ENCODE data around the gene MT1E. TPM values are rescaled to one million over a fixed set of nuclear protein-coding genes. Genes with fewer than 3 reads are reported as not detected.
"Not testable (repeated sequence)": the region's sequence is repeated elsewhere in the genome, so short reads cannot be mapped to it uniquely, and the experiment has no call there.

MT1E gene
- total and polyA plus RNA-seq, 2 donors = 2.1 to 126 TPM

DNA sequence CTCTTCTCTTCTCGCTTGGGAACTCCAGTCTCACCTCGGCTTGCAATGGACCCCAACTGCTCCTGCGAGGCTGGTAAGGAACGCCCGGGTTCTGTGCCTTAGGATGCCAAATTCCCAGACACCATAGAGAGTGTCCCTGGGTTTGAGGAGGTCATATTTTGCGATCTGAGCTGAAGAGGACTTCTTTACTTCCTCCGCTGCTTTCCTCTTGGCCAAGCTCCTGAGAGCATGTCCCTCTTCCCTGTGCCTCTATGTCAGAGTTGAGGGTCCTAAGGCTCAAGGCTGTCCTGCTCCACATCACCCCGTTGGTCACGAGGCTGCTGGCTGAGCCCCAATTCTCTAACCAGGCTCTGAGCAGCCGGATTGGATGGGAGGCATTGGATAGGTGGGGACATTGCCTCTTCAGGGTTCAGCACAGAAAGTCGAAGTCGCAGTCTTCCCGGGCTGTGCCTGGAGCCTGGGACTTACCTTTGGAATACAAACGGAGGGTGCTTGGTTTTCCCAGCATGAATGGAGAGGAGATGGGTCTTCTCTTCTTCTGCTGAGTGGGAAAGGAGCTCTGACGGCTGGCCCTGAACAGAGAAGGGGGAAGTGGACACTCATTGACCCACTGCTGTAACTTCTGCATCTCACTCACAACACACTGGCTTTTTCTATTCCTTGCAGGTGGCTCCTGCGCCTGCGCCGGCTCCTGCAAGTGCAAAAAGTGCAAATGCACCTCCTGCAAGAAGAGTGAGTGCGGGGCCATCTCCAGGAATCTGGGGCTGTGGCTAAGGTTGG lies 44.4 kb downstream of the MT1E start:
- whole genome bisulfite sequencing = 10% methylated on average over 19 of the region's 19 CpGs
- Histone ChIP-seq H3K27ac (ENCODE audit: low read depth in 1 of 2, low read length in 1 of 2) (no peak overlapping the region), H3K36me3 (ENCODE audit: control insufficient read depth in 2 of 2, insufficient read depth in 2 of 2, low read length in 1 of 2) (no peaks in the 10 kb centered on the region), H3K4me3 (ENCODE audit: low read length in 2 of 2) (no peak overlapping the region), H3K27me3 (ENCODE audit: control insufficient read depth in 2 of 2, insufficient read depth in 1 of 2, low read length in 1 of 2) (peaks cover 60 to 93% of the 10 kb centered on the region in 2 donors), H3K9me3 (ENCODE audit: control insufficient read depth in 2 of 2, insufficient read depth in 1 of 2, low read length in 1 of 2) (no peaks in the 10 kb centered on the region), H3K4me1 (ENCODE audit: control insufficient read depth in 2 of 2, insufficient read depth in 2 of 2, low read length in 2 of 2) (peaks cover 6 to 8% of the 10 kb centered on the region in 2 donors)
- no peak for DNase-seq (ENCODE audit: low read depth in 6 of 9, low spot score in 9 of 9)

DNA sequence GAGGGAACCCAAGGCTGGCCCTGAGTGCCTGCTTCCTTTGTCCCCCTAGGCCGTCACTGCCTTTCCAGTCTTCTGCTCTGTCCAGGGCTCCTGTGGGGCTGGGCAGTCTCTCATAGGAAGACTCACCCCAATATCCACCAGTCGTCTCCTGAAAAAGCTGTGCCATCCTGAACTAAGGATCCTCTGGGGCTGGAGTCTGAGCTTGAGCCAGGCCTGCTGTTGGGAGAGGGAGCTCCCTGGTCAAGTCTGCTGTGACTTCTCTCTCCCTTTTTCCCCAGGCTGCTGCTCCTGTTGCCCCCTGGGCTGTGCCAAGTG lies 45.0 kb downstream of the MT1E start:
- 51% methylated on average over 2 of the region's 2 CpGs for WGBS
- no peak for DNase-seq (ENCODE audit: low read depth in 6 of 9, low spot score in 9 of 9)

DNA sequence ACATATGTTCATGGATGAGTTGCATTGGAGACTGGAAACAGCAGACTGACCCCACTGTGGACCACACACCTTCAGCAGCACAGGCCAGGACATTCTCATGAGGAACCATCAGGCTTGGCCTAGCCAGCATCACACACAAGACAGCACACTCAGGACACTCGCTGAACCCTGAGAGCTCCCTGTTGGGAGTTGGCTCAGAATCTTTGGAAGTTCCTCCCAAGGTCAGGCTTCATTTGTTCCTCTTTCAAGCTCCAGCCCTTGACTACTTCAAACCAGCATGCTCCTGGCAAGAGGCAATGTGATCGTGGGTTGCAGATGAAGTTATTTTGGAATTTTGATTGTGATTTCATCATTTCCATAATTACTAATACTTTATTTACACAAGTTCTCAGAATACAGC lies 46.1 kb downstream of the MT1E start:
- not testable (repeated sequence) for H3K27ac ChIP-seq (ENCODE audit: low read depth in 1 of 2, low read length in 1 of 2); DNase-seq (ENCODE audit: low read depth in 6 of 9, low spot score in 9 of 9); H3K36me3 ChIP-seq (ENCODE audit: control insufficient read depth in 2 of 2, insufficient read depth in 2 of 2, low read length in 1 of 2); H3K4me3 ChIP-seq (ENCODE audit: low read length in 2 of 2); H3K9me3 ChIP-seq (ENCODE audit: control insufficient read depth in 2 of 2, insufficient read depth in 1 of 2, low read length in 1 of 2)
- Histone ChIP-seq H3K4me1 (ENCODE audit: control insufficient read depth in 2 of 2, insufficient read depth in 2 of 2, low read length in 2 of 2) (peaks cover 14 to 19% of the 10 kb centered on the region in 2 donors), H3K27me3 (ENCODE audit: control insufficient read depth in 2 of 2, insufficient read depth in 1 of 2, low read length in 1 of 2) (peaks cover 59 to 93% of the 10 kb centered on the region in 2 donors)
- WGBS = 93% methylated on average over 2 of the region's 2 CpGs

More for the DNA sequence above, 45.0 kb downstream of the MT1E start:
- Histone ChIP-seq H3K27me3 (ENCODE audit: control insufficient read depth in 2 of 2, insufficient read depth in 1 of 2, low read length in 1 of 2) (peaks cover 60 to 93% of the 10 kb centered on the region in 2 donors), H3K9me3 (ENCODE audit: control insufficient read depth in 2 of 2, insufficient read depth in 1 of 2, low read length in 1 of 2) (no peaks in the 10 kb centered on the region), H3K4me1 (ENCODE audit: control insufficient read depth in 2 of 2, insufficient read depth in 2 of 2, low read length in 2 of 2) (peaks cover 8 to 10% of the 10 kb centered on the region in 2 donors), H3K4me3 (ENCODE audit: low read length in 2 of 2) (no peak overlapping the region), H3K36me3 (ENCODE audit: control insufficient read depth in 2 of 2, insufficient read depth in 2 of 2, low read length in 1 of 2) (no peaks in the 10 kb centered on the region), H3K27ac (ENCODE audit: low read depth in 1 of 2, low read length in 1 of 2) (no peak overlapping the region)

DNA sequence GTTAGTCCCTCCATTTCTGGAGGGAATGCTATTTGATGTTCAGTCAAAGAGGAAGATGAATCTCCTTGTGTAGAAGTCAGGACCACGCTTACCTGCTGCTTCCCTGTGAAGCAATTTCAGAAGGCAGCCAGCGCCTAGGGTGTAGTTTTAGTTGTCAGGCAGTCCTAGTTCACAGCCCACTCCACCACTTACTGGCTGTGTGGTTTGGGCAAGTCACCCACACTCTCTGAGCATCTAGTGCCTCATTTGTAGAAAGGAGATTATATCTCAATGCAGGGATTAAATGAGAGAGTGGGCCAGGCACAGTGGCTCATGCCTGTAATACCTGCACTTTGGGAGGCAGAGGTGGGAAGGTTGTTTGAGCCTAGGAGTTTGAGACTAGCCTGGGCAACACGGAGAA lies 46.6 kb downstream of the MT1E start:
- H3K4me1 ChIP-seq (ENCODE audit: control insufficient read depth in 2 of 2, insufficient read depth in 2 of 2, low read length in 2 of 2) = peaks cover 14 to 22% of the 10 kb centered on the region in 2 donors

DNA sequence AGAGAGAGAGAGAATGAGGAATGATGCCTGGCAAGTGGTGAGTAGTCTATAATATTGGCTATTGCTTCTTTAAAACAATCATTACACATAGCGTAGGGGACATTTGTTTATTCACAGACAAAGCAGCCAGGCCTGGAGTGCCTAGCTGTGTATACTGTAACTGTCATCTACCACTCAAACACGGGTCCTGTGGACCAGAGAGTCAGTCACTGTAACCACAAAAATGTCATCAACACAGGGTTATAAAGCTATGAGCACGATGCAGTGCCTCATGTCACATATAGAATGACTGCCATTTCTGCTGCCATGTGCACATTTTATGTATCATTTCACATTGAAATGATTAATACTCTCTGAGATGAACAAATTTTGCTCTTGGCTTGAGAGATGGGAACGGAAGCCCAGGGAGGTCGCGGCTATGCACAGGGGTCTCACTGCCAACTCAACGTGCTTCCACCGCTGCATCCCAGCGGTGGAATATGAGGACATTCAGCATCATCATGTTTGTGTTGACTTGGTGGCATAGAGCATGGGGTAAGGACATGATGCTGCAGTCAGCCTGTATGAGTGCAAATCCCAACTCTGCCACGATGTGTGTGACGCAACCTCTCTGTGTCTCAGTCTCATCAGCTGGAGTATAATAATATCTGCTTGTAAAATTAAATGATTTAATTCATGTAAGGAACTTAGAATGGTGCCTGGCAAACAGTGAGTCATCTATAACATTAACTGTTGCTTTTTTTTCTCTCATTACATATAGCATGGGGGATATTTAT lies 47.4 kb downstream of the MT1E start:
- DNase-seq (ENCODE audit: low read depth in 6 of 9, low spot score in 9 of 9) = no peak
- WGBS = 91% methylated on average over 11 of the region's 11 CpGs
- H3K4me1 ChIP-seq (ENCODE audit: control insufficient read depth in 2 of 2, insufficient read depth in 2 of 2, low read length in 2 of 2) = peaks cover 10 to 17% of the 10 kb centered on the region in 2 donors
- H3K27me3 ChIP-seq (ENCODE audit: control insufficient read depth in 2 of 2, insufficient read depth in 1 of 2, low read length in 1 of 2) = peaks cover 48 to 90% of the 10 kb centered on the region in 2 donors
- H3K36me3 ChIP-seq (ENCODE audit: control insufficient read depth in 2 of 2, insufficient read depth in 2 of 2, low read length in 1 of 2) = no peaks in the 10 kb centered on the region
- H3K4me3 ChIP-seq (ENCODE audit: low read length in 2 of 2) = no peak overlapping the region
- H3K9me3 ChIP-seq (ENCODE audit: control insufficient read depth in 2 of 2, insufficient read depth in 1 of 2, low read length in 1 of 2) = no peaks in the 10 kb centered on the region
- no peak overlapping the region for H3K27ac ChIP-seq (ENCODE audit: low read depth in 1 of 2, low read length in 1 of 2)

More for the DNA sequence above, 46.6 kb downstream of the MT1E start:
- not testable (repeated sequence) for H3K27ac ChIP-seq (ENCODE audit: low read depth in 1 of 2, low read length in 1 of 2); H3K9me3 ChIP-seq (ENCODE audit: control insufficient read depth in 2 of 2, insufficient read depth in 1 of 2, low read length in 1 of 2); DNase-seq (ENCODE audit: low read depth in 6 of 9, low spot score in 9 of 9); H3K36me3 ChIP-seq (ENCODE audit: control insufficient read depth in 2 of 2, insufficient read depth in 2 of 2, low read length in 1 of 2); H3K4me3 ChIP-seq (ENCODE audit: low read length in 2 of 2)
- 98% methylated on average over 3 of the region's 3 CpGs for WGBS
- H3K27me3 ChIP-seq (ENCODE audit: control insufficient read depth in 2 of 2, insufficient read depth in 1 of 2, low read length in 1 of 2) = peaks cover 56 to 93% of the 10 kb centered on the region in 2 donors

DNA sequence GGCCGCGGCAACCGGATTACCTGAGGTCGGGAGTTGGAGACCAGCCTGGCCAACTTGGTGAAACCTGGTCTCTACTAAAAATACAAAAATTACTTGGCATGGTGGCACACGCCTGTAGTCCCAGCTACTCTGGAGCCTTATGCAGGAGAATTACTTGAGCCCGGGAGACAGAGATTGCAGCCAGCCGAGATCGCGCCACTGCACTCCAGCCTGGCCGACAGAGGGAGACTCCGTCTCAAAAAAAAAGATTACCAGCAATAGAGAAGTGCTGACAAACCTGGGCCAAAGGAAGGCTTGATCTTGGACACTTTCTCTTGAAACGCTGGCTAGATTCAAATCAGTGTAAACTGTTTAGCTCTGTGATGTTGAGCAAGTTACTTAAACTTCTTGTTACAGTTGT lies 48.3 kb downstream of the MT1E start:
- Histone ChIP-seq H3K4me3 (ENCODE audit: low read length in 2 of 2) (no peak overlapping the region), H3K36me3 (ENCODE audit: control insufficient read depth in 2 of 2, insufficient read depth in 2 of 2, low read length in 1 of 2) (no peaks in the 10 kb centered on the region), H3K27me3 (ENCODE audit: control insufficient read depth in 2 of 2, insufficient read depth in 1 of 2, low read length in 1 of 2) (peaks cover 39 to 86% of the 10 kb centered on the region in 2 donors), H3K4me1 (ENCODE audit: control insufficient read depth in 2 of 2, insufficient read depth in 2 of 2, low read length in 2 of 2) (peaks cover 9 to 17% of the 10 kb centered on the region in 2 donors), H3K27ac (ENCODE audit: low read depth in 1 of 2, low read length in 1 of 2) (no peak overlapping the region), H3K9me3 (ENCODE audit: control insufficient read depth in 2 of 2, insufficient read depth in 1 of 2, low read length in 1 of 2) (no peaks in the 10 kb centered on the region)
- 33% methylated on average over 12 of the region's 12 CpGs for WGBS
- peak in 3 of 9 donors; percentile 37 to 56 (median 45) for DNase-seq (ENCODE audit: low read depth in 6 of 9, low spot score in 9 of 9)

DNA sequence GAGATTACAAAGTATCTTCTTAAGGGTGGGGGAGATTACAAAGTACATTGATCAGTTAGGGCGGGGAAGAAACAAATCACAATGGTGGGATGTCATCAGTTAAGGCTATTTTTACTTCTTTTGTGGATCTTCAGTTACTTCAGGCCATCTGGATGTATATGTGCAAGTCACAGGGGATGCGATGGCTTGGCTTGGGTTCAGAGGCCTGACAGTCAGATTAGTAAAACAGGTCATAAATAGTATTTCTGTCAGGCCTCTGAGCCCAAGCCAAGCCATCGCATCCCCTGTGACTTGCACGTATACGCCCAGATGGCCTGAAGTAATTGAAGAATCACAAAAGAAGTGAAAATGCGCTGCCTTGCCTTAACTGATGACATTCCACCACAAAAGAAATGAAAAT lies 49.0 kb downstream of the MT1E start:
- WGBS = 93% methylated on average over 6 of the region's 6 CpGs
- not testable (repeated sequence) for H3K4me3 ChIP-seq (ENCODE audit: low read length in 2 of 2); DNase-seq (ENCODE audit: low read depth in 6 of 9, low spot score in 9 of 9); H3K27ac ChIP-seq (ENCODE audit: low read depth in 1 of 2, low read length in 1 of 2); H3K9me3 ChIP-seq (ENCODE audit: control insufficient read depth in 2 of 2, insufficient read depth in 1 of 2, low read length in 1 of 2); H3K36me3 ChIP-seq (ENCODE audit: control insufficient read depth in 2 of 2, insufficient read depth in 2 of 2, low read length in 1 of 2)
- H3K4me1 ChIP-seq (ENCODE audit: control insufficient read depth in 2 of 2, insufficient read depth in 2 of 2, low read length in 2 of 2) = peaks cover 9 to 15% of the 10 kb centered on the region in 2 donors
- H3K27me3 ChIP-seq (ENCODE audit: control insufficient read depth in 2 of 2, insufficient read depth in 1 of 2, low read length in 1 of 2) = peaks cover 33 to 80% of the 10 kb centered on the region in 2 donors

DNA sequence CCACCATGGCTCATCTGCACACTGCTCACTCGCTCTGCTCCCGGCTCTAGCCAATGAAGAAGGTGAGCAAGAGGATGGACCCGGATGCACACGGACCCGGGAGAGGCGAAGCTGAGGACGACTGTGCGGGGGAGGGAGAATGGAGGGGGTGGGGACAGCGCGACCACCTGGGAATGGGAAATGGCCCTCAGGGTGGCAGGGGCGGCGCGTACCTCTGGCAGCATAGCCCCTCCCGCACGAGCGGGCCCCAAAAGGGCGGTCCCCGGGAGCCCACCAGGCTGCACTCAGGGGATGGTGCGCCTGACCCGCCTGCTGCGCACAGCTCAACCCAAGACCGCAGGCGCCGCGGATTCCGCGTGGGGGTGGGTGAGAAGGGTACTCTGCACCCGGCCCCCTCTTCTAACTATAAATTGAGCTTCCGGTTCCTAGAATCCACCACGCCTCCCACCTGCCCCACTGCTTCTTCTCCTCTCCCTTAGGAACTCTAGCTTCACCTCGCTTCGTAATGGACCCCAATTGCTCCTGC lies 50.2 kb downstream of the MT1E start:
- no peaks in the 10 kb centered on the region for H3K36me3 ChIP-seq (ENCODE audit: control insufficient read depth in 2 of 2, insufficient read depth in 2 of 2, low read length in 1 of 2)
- peak overlapping the region; percentile 31 to 54 for H3K4me3 ChIP-seq (ENCODE audit: low read length in 2 of 2)
- peaks cover 23 to 68% of the 10 kb centered on the region in 2 donors for H3K27me3 ChIP-seq (ENCODE audit: control insufficient read depth in 2 of 2, insufficient read depth in 1 of 2, low read length in 1 of 2)
- peaks cover 9 to 14% of the 10 kb centered on the region in 2 donors for H3K4me1 ChIP-seq (ENCODE audit: control insufficient read depth in 2 of 2, insufficient read depth in 2 of 2, low read length in 2 of 2)
- 3% methylated on average over 32 of the region's 32 CpGs for WGBS
- no peaks in the 10 kb centered on the region for H3K9me3 ChIP-seq (ENCODE audit: control insufficient read depth in 2 of 2, insufficient read depth in 1 of 2, low read length in 1 of 2)
- DNase-seq (ENCODE audit: low read depth in 6 of 9, low spot score in 9 of 9) = peak in 4 of 9 donors; percentile 37 to 75 (median 56)
- H3K27ac ChIP-seq (ENCODE audit: low read depth in 1 of 2, low read length in 1 of 2) = no peak overlapping the region
